GM21390 (cell line): ENCODE results near the gene NTM.
"Not testable (repeated sequence)": the region's sequence is repeated elsewhere in the genome, so short reads cannot be mapped to it uniquely, and the experiment has no call there.

Experiments used
- ATAC-seq: cut with Tn5 transposase; IDR thresholded peaks from one replicate; pipeline ENCODE4 v1.9.1; 2021; ENCODE audit not compliant: unreplicated experiment

Gene NTM

GRCh38 chr11:131370090-131370751, at the start of gene NTM:
Gene NTM, plus strand, starts transcription at chr11:131370615.
- no peak for ATAC-seq

GRCh38 chr11:131324921-131325570, 45.4 kb upstream of the NTM start:
- no peak for ATAC-seq

GRCh38 chr11:131326829-131327228, 43.6 kb upstream of the NTM start:
- no peak for ATAC-seq

- no peak for ATAC-seq
Measured at GRCh38 chr11:131327421-131327820, 43.0 kb upstream of the NTM start.

GRCh38 chr11:131328843-131329242, 41.6 kb upstream of the NTM start:
- ATAC-seq: no peak

- ATAC-seq: no peak
Measured at GRCh38 chr11:131331010-131331409, 39.4 kb upstream of the NTM start.

- no peak for ATAC-seq
Measured at GRCh38 chr11:131331546-131331945, 38.9 kb upstream of the NTM start.

GRCh38 chr11:131334601-131335000, 35.8 kb upstream of the NTM start:
- no peak for ATAC-seq

- not testable (repeated sequence) for ATAC-seq
Measured at GRCh38 chr11:131341900-131342299, 28.5 kb upstream of the NTM start.

GRCh38 chr11:131342442-131342841, 28.0 kb upstream of the NTM start:
- ATAC-seq: not testable (repeated sequence)

GRCh38 chr11:131345406-131345805, 25.0 kb upstream of the NTM start:
- no peak for ATAC-seq

- ATAC-seq: no peak
Measured at GRCh38 chr11:131349368-131350086, 20.9 kb upstream of the NTM start.

- no peak for ATAC-seq
Measured at GRCh38 chr11:131350872-131351271, 19.5 kb upstream of the NTM start.

GRCh38 chr11:131351848-131352247, 18.6 kb upstream of the NTM start:
- no peak for ATAC-seq

GRCh38 chr11:131353766-131354165, 16.6 kb upstream of the NTM start:
- no peak for ATAC-seq

- ATAC-seq: no peak
Measured at GRCh38 chr11:131354251-131354701, 16.1 kb upstream of the NTM start.

GRCh38 chr11:131356206-131356605, 14.2 kb upstream of the NTM start:
- no peak for ATAC-seq

- ATAC-seq: no peak
Measured at GRCh38 chr11:131365329-131365930, 5.0 kb upstream of the NTM start.

- no peak for ATAC-seq
Measured at GRCh38 chr11:131370901-131371790, 731 bp downstream of the NTM start.

GRCh38 chr11:131371791-131372104, 1.3 kb downstream of the NTM start:
- no peak for ATAC-seq
